Neural progenitor cell (in vitro differentiated cells): ENCODE results near the gene ZDHHC13. TPM values are rescaled to one million over a fixed set of nuclear protein-coding genes. Genes with fewer than 3 reads are reported as not detected.

Experiments used
- DNase-seq: peaks from one replicate; pipeline ENCODE4 v3.0.0-alpha.2; 2016; ENCODE audit warnings: low spot score
- H2AFZ ChIP-seq: fragments of 200-600 bp; sonication (generic); replicated peaks from 2 replicates; pipeline ENCODE4 v1.6.1; 2016; ENCODE audit warnings: antibody characterized with exemption
- H3F3A ChIP-seq: fragments of 200-600 bp; sonication (generic); 2 replicates; pipeline ENCODE4 v1.6.1; 2016; ENCODE audit warnings: antibody characterized with exemption, low read depth
- H3K27ac ChIP-seq: fragments of 200-600 bp; sonication (generic); 2 replicates; pipeline ENCODE4 v1.5.1; 2016; ENCODE audit warnings: mild to moderate bottlenecking
- H3K27me3 ChIP-seq: fragments of 200-600 bp; sonication (generic); 2 replicates; pipeline ENCODE4 v1.6.1; 2016; ENCODE audit warnings: mild to moderate bottlenecking, moderate library complexity
- H3K36me3 ChIP-seq: fragments of 200-600 bp; sonication (generic); 2 replicates; pipeline ENCODE4 v1.5.1; 2016
- H3K4me1 ChIP-seq: fragments of 200-600 bp; sonication (generic); 2 replicates; pipeline ENCODE4 v1.6.1; 2016; ENCODE audit warnings: mixed run types
- H3K4me2 ChIP-seq: fragments of 200-600 bp; sonication (generic); 2 replicates; pipeline ENCODE4 v1.6.1; 2016
- H3K4me3 ChIP-seq: fragments of 200-600 bp; sonication (generic); 2 replicates; pipeline ENCODE4 v1.5.1; 2016
- H3K79me2 ChIP-seq: fragments of 200-600 bp; sonication (generic); 2 replicates; pipeline ENCODE4 v1.6.1; 2016; ENCODE audit warnings: low read depth
- H3K9ac ChIP-seq: fragments of 200-600 bp; sonication (generic); 2 replicates; pipeline ENCODE4 v1.6.1; 2016
- H3K9me3 ChIP-seq: fragments of 200-600 bp; sonication (generic); 2 replicates; pipeline ENCODE4 v1.5.1; 2016; ENCODE audit warnings: low read depth
- H4K20me1 ChIP-seq: fragments of 200-600 bp; sonication (generic); 2 replicates; pipeline ENCODE4 v1.6.1; 2016; ENCODE audit warnings: low read depth
- H3K27ac Mint-ChIP-seq: 3 replicates; pipeline ENCODE4 v1.8.0; 2021; ENCODE audit warnings: mixed read lengths
- H3K27me3 Mint-ChIP-seq: 2 replicates; pipeline ENCODE4 v1.8.0; 2022; ENCODE audit warnings: low read depth, mild to moderate bottlenecking, inconsistent platforms, moderate library complexity, mixed read lengths; ENCODE audit not compliant: insufficient read depth
- H3K36me3 Mint-ChIP-seq: 3 replicates; pipeline ENCODE4 v1.8.0; 2021; ENCODE audit warnings: mixed read lengths
- H3K4me1 Mint-ChIP-seq: 3 replicates; pipeline ENCODE4 v1.8.0; 2021; ENCODE audit warnings: mixed read lengths
- H3K4me3 Mint-ChIP-seq: 3 replicates; pipeline ENCODE4 v1.8.0; 2021; ENCODE audit warnings: mild to moderate bottlenecking, moderate library complexity, mixed read lengths
- H3K9me3 Mint-ChIP-seq: 3 replicates; pipeline ENCODE4 v1.8.0; 2020; ENCODE audit warnings: mixed read lengths
- CTCF ChIP-seq: fragments of 200-600 bp; sonication (generic); IDR thresholded peaks from 2 replicates; pipeline ENCODE4 v1.5.1; 2017; ENCODE audit warnings: antibody characterized with exemption, mild to moderate bottlenecking
- EZH2 ChIP-seq: fragments of 200-600 bp; sonication (generic); IDR thresholded peaks from 2 replicates; pipeline ENCODE4 v1.6.1; 2017; ENCODE audit warnings: antibody characterized with exemption, mild to moderate bottlenecking, moderate library complexity
- EZH2phosphoT487 ChIP-seq: fragments of 200-600 bp; sonication (generic); IDR thresholded peaks from 2 replicates; pipeline ENCODE4 v1.6.1; 2017; ENCODE audit warnings: antibody characterized with exemption
- total RNA-seq: library from RNA; depleted of rRNA; stranded (reverse); fragments of >200 nt; gene quantifications from 2 replicates; pipeline ENCODE4 v1.2.3, GENCODE V29; 2015; ENCODE audit warnings: low replicate concordance

The ZDHHC13 gene
- total RNA-seq, 1 donor from 2014 or later, result 43.4 TPM

- Mint-ChIP-seq H3K27me3 (peaks cover 4% of the 10 kb centered on the region), H3K27ac (no peak overlapping the region), H3K4me1 (peaks cover 11% of the 10 kb centered on the region), H3K4me3 (no peak overlapping the region), H3K9me3 (no peaks in the 10 kb centered on the region), H3K36me3 (no peaks in the 10 kb centered on the region)
- no peaks in the 10 kb centered on the region for H3K36me3 ChIP-seq
- H3K27me3 ChIP-seq, result no peaks in the 10 kb centered on the region
- H3K9me3 ChIP-seq, result no peaks in the 10 kb centered on the region
- no peak overlapping the region for H3K9ac ChIP-seq
- no peak overlapping the region for H3K4me2 ChIP-seq
- H3K4me3 ChIP-seq, result no peak overlapping the region
- no peak for TF ChIP-seq EZH2phosphoT487
- TF ChIP-seq CTCF, result no peak
- no peak for TF ChIP-seq EZH2
- H3K27ac ChIP-seq, result no peak overlapping the region
- no peak overlapping the region for H2AFZ ChIP-seq
- H3K79me2 ChIP-seq, result no peaks in the 10 kb centered on the region
- DNase-seq, result no peak
- peaks cover 13% of the 10 kb centered on the region for H3K4me1 ChIP-seq
- no peaks in the 10 kb centered on the region for H3F3A ChIP-seq
- H4K20me1 ChIP-seq, result no peaks in the 10 kb centered on the region
Measured at GRCh38 chr11:19209617-19210370, 92.8 kb downstream of the ZDHHC13 start.

GRCh38 chr11:19216021-19216420 lies 99.1 kb downstream of the ZDHHC13 start:
- no peak overlapping the region for H3K4me2 ChIP-seq
- peaks cover 3% of the 10 kb centered on the region for H3K4me1 ChIP-seq
- H3K36me3 ChIP-seq, result no peaks in the 10 kb centered on the region
- no peak overlapping the region for H3K4me3 ChIP-seq
- no peaks in the 10 kb centered on the region for H4K20me1 ChIP-seq
- H3F3A ChIP-seq, result no peaks in the 10 kb centered on the region
- no peaks in the 10 kb centered on the region for H3K79me2 ChIP-seq
- H3K27ac Mint-ChIP-seq, result no peak overlapping the region
- H3K4me1 Mint-ChIP-seq, result no peaks in the 10 kb centered on the region
- H3K27ac ChIP-seq, result no peak overlapping the region
- no peaks in the 10 kb centered on the region for H3K36me3 Mint-ChIP-seq
- no peak overlapping the region for H2AFZ ChIP-seq
- H3K9me3 Mint-ChIP-seq, result no peaks in the 10 kb centered on the region
- TF ChIP-seq EZH2 (no peak), EZH2phosphoT487 (no peak), CTCF (no peak)
- no peak overlapping the region for H3K4me3 Mint-ChIP-seq
- H3K27me3 ChIP-seq, result no peaks in the 10 kb centered on the region
- no peak for DNase-seq
- H3K9ac ChIP-seq, result no peak overlapping the region
- H3K9me3 ChIP-seq, result no peaks in the 10 kb centered on the region
- peaks cover 2% of the 10 kb centered on the region for H3K27me3 Mint-ChIP-seq

GRCh38 chr11:19216709-19217374 lies 99.9 kb downstream of the ZDHHC13 start:
- Mint-ChIP-seq H3K4me1 (no peaks in the 10 kb centered on the region), H3K27me3 (peaks cover 2% of the 10 kb centered on the region), H3K27ac (no peak overlapping the region), H3K4me3 (no peak overlapping the region), H3K36me3 (no peaks in the 10 kb centered on the region), H3K9me3 (no peaks in the 10 kb centered on the region)
- H3K36me3 ChIP-seq, result no peaks in the 10 kb centered on the region
- no peaks in the 10 kb centered on the region for H3F3A ChIP-seq
- no peak overlapping the region for H3K4me3 ChIP-seq
- no peaks in the 10 kb centered on the region for H3K79me2 ChIP-seq
- no peak overlapping the region for H3K9ac ChIP-seq
- TF ChIP-seq CTCF (no peak), EZH2 (no peak), EZH2phosphoT487 (no peak)
- H4K20me1 ChIP-seq, result no peaks in the 10 kb centered on the region
- no peak overlapping the region for H3K4me2 ChIP-seq
- peaks cover 5% of the 10 kb centered on the region for H3K4me1 ChIP-seq
- no peak overlapping the region for H3K27ac ChIP-seq
- H2AFZ ChIP-seq, result no peak overlapping the region
- no peaks in the 10 kb centered on the region for H3K9me3 ChIP-seq
- no peak for DNase-seq
- H3K27me3 ChIP-seq, result no peaks in the 10 kb centered on the region
